HG03469 (cell line): ENCODE results near the gene GRID2.
"Not testable (repeated sequence)": the region's sequence is repeated elsewhere in the genome, so short reads cannot be mapped to it uniquely, and the experiment has no call there.

Experiments used
- ATAC-seq: cut with Tn5 transposase; IDR thresholded peaks from one replicate; pipeline ENCODE4 v1.9.1; 2021; ENCODE audit warnings: mild to moderate bottlenecking, moderate library complexity, moderate number of reproducible peaks; ENCODE audit not compliant: unreplicated experiment

GRID2 gene

DNA sequence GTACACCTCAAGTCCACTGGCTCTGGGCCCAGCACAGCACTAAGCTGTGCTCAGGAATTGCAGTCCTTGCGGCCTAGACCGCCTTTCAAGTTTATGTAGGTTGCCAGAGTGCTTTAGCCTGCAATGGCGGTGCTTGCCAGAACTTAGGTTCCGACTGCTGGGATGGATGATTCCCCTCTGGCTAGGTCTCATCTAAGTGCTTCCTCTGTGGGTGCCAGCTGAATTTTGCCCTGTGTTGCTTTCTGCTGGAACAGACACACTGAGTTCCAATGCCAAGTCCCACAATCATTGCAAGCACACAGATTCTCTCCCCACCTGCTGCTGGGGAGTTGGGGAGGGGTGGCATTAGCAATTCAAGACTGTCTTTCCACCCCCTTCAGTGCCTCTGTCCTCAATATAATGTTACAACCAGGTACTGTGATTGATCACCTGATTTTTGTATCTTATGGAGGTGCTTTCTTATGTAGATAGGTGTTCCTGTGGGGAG, 129.5 kb downstream of the GRID2 start:
- ATAC-seq: no peak

DNA sequence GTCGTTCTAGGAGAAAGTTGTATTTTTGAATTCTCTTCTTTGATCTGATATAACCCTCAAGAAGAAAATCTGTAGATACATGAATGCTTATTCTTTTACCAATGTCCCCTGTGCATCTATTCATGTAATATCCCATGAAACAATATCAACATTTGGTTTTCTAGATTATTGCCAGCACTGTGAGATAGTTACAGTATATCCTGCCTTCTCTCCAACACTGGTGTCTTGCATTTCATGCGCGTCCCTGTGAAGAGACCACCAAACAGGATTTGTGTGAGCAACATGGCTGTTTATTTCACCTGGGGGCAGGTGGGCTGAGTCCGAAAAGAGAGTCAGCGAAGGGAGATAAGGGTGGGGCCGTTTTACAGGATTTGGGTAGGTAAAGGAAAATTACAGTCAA, 135.0 kb downstream of the GRID2 start:
- not testable (repeated sequence) for ATAC-seq

DNA sequence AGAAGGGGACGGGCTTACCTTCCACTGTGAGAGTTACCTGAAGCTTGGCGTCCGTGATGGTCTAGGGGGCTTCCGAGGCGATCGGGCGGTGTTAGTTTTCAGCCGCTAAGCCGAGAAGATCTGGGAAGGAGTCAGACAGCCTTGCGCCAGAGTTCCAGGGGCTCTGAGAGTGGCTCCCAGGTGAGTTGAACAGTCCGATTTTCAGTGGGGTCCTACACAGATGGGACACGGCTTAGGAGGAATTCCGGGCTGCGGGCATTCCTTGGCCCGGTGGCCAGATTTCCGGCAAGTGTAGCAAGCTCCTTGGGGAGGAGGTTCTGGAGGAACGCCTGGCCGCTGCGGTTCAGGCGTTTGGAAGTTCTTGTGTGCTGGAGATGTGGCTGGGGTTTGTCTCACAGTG, 138.4 kb downstream of the GRID2 start:
- not testable (repeated sequence) for ATAC-seq

DNA sequence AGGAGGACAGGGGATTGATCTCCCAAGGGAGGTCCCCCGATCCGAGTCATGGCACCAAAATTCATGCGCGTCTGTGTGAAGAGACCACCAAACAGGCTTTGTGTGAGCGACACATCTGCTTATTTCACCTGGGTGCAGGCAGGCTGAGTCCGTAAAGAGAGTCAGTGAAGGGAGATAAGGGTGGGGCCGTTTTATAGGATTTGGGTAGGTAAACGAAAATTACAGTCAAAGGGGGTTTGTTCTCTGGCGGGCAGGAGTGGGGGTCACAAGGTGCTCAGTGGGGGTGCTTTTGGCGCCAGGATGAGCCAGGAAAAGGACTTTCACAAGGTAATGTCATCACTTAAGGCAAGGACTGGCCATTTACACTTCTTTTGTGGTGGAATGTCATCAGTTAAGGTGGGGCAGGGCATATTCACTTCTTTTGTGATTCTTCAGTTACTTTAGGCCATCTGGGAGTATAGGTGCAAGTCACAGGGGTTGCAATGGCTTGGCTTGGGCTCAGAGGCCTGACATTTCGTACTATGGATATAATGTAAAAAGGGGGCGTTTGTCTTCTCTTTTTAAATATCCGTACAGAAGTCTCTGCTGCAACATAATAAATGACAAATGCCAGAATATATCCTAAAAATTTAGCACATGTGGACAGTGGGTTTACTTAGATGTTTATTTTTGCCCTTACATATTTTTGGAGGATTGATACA, 140.5 kb downstream of the GRID2 start:
- ATAC-seq: not testable (repeated sequence)

DNA sequence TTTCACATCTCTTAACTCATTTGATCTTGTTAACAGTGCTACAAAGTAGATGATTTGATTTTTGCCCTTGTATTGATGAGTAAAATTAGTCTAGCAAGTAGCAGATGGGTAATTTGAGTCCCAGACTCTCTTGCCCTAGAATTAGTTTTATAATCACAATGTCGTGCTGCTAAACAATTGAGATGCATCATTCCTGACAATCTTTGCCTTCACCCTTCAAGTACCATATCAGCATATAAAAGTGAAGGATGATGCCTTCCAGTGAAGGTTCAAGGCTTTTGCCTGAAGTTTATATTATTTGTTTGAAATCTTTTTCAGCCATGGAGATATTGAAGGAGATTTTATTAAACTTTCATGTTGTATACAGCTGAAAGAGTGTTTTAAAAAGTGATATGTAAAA, 141.4 kb downstream of the GRID2 start:
- ATAC-seq: no peak

DNA sequence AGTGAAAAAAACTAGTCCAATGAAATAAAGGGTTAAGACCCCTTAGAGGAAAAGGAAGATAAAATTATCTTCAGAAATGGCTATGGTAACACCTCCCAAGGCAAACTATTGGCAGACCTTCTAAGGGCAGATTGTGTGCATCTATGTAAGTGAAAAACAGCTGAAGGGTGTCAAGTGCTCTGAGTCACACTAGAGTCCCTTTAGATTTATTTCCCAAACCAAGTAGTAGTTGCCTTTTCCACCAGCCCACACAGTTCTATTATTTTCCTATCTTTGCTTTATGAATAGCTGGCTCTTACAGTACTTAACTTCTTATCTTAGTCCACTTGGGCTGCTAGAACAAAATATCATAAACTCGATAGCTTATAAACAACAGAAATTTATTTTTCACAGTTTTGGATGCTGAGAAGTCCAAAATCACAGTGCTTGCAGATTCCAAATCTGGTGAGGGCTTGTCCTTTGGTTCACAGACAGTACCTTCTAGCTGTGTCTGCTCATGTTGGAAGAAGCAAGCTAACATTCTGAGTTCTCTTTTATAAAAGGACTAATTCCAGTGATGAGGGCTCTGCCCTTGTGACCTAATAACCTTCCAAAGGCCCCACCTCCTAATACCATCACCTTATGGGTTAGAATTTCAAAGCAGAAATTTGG, 143.6 kb downstream of the GRID2 start:
- no peak for ATAC-seq

DNA sequence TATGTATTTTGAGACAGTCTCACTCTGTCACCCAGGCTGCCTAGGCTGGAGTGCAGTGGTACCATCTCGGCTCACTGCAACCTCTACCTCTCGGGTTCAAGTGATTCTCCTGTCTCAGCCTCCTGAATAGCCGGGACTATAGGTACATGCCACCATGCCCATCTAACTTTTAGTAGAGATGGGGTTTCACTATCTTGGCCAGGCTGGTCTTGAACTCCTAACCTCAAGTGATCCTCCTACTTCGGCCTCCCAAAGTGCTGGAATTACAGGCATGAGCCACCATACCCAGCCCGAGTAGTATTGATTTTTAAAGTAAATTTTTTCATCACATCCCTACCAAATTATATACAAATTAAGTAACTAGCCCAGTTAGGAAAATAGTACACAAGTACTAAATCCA, 144.4 kb downstream of the GRID2 start:
- not testable (repeated sequence) for ATAC-seq

DNA sequence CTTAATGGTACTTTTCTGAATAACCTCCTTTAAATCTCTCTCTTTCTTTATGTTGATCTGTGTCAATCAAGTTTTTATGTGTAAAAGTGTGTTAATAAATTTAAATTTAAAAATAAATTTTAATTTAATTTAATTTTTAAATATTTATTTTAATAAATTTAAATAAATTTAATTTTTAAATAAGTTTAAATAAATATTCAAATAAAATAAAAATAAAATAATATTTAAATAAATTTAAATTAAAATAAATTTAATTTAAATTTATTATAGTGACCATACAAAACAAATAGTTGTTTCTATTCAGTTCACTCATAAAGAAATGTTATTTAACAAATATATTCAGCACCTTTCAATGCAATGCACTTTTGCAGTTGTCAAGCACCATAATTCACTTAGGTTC, 146.9 kb downstream of the GRID2 start:
- ATAC-seq: no peak

DNA sequence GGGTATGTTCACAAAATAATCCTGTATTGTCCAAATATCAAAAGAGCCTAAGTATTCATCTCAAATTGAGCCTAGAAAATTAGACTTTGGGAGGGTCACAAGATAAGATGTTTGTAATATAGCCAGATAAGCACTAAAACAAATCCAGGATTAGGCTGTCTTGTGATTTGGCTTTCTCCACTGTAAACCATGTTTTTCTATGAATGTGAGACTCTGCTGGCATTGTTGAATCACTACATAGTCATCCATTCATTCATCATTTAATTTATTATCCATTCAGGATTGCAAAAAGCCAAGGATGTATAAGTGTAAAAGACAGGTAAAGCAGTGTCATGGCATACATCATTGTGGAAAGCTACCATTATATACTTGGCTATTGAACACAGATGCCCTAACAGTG, 148.0 kb downstream of the GRID2 start:
- no peak for ATAC-seq

DNA sequence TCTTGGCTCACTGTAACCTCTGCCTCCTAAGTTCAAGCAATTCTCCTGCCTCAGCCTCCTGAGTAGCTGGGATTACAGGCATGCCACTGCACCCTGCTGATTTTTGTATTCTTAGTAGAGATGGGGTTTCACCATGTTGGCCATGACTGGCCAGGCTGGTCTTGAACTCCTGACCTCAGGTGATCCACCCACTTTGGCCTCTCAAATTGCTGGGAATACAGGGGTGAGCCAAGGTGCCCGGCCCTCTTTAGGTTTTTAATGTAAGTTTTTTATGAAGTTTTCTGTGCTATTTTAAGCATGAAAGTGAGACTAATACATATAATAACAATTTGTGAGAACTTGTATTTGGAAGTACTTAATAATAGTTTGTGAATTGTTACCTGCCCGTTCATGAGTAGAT, 148.6 kb downstream of the GRID2 start:
- not testable (repeated sequence) for ATAC-seq

DNA sequence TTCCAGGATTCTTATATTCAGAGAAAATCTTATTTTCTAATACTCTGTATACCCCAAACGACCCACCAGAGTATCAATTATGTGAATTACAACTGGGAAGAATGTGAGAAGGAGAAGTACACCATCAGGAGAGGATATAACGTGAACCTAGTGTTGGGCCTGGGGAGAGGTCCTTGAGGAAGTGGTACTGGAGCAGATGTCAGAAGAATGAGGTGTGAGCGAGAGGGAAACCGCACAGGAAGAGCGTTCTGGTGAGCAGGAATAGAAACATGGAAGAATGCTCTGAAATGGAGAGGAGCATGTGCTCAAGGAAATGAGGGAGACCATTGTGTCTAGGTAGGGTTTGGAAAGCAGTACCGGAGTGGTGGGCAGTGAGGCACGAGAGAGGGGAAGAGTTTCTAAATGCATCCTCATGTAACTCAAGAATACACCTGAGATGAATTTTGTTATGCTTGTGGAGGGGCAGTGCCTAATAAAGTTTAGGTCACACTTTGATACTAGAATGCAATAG, 151.6 kb downstream of the GRID2 start:
- no peak for ATAC-seq

DNA sequence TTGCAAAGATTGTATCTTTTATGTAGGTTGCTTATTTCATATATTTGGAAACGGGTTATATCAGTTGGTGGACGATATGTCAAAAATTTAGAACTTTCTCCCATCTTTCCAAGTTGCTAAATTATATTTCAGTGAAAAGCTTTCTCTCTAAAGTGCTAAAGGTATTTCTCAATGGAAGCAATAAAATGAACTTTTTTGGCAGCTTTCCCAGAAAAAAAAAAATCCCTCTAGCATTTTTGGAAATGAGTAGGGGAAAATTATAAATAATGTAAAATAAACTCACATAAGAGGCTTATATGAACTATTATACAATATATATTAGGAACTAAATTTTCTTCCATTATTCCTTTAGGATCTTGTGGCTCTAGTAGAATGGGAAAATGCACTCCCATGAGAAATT, 152.2 kb downstream of the GRID2 start:
- ATAC-seq: no peak

DNA sequence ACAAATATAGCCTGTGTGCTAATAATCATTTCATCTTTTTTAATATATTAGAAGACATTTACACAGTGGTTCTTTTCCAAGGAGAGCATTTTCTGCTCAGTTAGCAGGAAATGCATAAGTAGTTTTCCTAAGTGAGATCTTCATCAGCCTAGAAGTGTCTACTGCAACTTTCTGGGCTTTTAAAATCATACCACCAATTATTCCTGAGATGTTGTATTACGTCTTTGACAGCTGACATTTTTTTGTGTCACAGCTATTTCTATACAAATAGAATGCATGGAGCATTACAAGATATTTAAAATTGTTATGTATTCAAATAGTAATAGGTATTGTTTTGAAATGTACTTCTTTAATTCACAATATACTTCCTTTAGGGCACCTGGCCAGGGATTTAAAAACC, 158.0 kb downstream of the GRID2 start:
- ATAC-seq: no peak

DNA sequence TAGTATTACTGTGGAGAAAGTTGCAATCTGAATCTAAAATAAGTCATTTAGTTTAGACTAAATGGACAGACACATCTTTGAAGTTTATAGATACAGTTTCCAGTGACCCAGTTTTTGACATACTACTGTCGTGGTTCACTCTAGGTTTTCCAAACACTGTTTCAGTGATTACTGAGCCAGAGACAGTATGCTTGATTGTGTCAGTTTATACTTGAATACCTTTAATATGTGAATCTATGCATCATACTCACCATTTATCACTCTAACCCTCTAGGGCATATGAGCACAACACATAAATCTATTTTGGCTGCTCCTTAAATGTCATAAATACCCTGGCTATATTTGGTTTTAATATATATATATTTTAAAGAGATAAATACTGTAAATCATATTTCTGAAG, 173.5 kb downstream of the GRID2 start:
- ATAC-seq: no peak

DNA sequence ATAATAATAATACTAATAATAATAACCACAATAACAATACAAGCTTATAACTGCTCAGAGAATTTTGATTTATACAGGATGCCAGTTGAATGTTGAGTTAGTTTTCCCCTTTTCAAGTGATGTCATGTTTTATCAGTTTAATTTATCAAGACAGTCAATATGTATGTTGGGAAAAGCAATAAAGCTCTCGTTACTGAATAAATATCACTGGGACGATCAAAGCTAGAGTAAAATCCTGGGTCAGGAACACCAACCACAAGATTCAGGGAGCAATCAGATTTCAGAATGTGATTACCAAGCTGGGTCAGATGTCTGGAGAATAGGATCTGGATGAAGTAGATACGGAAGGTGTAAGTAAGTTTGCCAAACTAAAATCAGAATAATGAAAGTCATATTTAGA, 179.6 kb downstream of the GRID2 start:
- ATAC-seq: no peak

DNA sequence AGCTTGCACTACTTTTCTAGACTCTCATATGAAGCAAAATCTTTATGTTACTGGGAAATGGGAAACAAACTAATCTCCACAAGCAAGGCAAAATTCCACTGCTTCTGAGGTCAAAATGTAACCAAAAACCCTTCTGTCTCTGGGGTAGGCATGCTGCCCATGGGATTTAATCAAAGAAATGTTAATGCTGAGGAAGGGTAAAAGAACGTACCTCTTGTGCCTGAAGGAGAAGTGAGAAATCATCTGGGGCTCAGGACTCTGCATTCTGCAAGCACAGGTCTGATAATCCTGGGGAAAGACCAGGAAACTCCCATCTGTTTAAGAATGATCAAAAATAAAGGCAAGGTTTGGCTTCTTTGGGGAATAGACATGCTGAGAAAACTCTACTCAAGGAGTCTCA, 184.7 kb downstream of the GRID2 start:
- no peak for ATAC-seq

DNA sequence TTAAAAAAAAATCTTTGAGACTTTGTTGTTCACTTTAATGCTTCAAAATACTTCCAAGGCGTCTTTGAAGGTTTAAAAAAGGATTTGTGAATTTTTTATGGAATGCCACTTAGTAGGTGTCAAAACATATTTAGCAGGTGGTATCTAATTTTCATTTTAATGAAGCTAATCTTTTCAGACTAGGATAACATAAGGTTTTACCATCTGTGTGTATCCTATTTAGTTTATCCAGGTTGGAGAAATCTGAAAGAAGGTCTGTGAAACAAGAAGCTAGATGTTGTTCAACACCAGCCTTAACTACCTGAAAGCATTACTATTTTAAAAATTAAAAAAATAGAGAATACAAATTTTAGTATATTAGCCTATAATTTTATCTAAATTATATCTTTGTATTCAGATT, 193.4 kb downstream of the GRID2 start:
- ATAC-seq: no peak

DNA sequence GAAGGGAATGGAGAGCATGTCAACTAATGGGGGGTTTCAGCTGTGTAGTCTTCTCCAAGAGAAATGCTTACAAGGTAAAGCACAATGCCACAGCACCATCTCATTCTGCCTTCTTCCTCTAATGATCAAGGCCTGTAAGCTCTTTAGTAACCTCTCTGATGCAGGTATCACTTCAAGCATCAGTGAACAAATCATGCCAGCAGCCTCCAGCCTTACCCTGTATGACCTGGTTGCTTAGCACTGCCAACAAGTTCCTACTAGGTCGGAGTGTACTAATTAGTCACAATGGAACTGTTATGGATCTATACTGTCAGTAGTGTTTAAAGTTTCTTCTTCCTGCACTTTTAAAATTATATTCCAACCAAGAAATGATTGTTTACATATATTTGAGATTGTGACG, 197.7 kb downstream of the GRID2 start:
- no peak for ATAC-seq

DNA sequence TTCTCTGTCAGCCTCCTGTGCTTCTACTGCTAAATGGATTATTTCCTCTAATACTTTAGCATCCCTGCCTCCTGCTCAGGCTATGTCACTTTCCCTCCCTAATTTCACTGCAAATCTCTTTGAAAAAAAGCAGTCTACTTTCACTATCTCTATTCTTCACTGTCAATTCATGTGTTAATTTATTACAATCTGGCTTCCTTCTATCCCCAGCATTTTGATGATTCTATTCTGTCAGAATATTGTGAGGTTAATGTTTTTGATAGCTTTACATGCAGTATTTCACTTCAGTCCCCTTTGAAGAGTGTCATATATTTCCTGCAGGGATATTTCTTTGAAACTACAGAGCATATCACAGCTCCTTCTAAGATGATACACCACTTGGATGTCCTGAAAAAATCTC, 203.2 kb downstream of the GRID2 start:
- no peak for ATAC-seq

DNA sequence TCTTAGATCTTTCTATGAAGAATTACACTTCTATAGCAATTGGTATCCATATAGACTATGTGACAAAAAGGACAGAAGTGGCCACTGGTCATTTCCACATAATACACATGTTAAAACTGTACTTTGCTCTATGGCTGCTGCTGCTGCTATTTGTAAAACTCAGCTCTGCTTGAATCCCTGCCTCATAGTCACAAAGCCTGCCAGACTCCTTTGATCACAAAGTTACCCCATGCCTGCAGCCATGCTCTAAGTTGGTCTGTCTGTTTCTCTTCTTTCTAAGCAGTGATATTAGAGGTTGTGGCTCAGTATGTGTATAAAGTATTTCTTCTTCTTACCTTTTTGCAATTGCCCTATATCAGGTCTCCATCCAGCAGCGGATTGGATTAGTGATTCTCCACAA, 210.9 kb downstream of the GRID2 start:
- ATAC-seq: no peak

DNA sequence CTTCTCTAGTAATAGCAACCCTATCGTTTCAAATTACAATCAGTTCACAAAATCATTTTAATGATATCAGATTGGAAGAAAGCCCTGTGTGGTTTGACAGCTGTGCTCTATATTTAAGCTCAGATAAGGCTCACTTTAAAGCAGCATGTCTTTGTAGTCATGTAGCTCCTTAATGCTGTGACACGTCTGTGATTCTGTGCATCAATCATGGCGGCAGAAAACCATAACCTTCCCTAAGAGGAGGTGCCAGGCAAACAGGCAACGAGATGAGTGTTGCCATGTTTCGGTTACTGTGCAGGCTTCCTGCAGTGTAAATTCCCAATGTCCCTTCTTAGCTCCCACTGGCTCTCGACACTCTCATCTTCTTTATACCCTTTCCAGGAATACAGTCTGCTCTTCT, 212.7 kb downstream of the GRID2 start:
- no peak for ATAC-seq

DNA sequence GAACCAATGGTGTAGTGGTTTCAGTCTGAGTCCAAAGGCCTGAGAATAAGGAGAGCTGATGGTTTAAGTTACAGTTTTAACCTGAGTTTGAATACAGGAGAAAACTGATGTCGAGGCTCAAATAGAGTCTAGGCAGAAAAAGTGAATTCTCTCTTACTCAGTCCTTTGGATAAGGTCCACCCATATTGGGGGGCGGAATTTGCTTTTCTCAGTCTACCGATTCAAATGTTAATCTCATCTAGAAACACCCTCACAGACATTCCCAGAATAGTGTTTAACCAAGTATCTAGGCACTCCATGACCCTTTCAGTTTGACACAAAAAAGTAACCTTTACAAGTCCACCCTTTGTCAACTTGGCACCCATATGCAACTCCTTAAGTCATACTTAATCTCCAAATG, 216.0 kb downstream of the GRID2 start:
- no peak for ATAC-seq
